HCT116 (cell line): ENCODE data around the gene PTGER4. TPM values are rescaled to one million over a fixed set of nuclear protein-coding genes. Genes with fewer than 3 reads are reported as not detected.

Experiments used
- ATAC-seq: fragments of 200-7000 bp; cut with Tn5 transposase; 2 replicates; pipeline ENCODE4 v1.9.1; 2020; ENCODE audit warnings: mild to moderate bottlenecking, moderate library complexity
- BruUV-seq: library from RNA; stranded (reverse); fragments of 400-500 nt; replicated peaks from 2 replicates; lab custom pipeline; 2021; lab: Mats Ljungman, UMichigan
- CTCF ChIA-PET: fragments of 300-600 bp; sonication (Branson Sonifier 250); formaldehyde crosslinking; loops from one replicate; lab custom pipeline; 2021; ENCODE audit warnings: antibody characterized with exemption; lab: Charles Lee
- POLR2A ChIA-PET: fragments of 300-600, 350-600 bp; sonication (Branson Sonifier 250); formaldehyde crosslinking; loops from one replicate; lab custom pipeline; 2021; ENCODE audit warnings: antibody characterized with exemption; lab: Charles Lee
- RAD21 ChIA-PET, 2 experiments: fragments of 300-600 bp; sonication (Branson Sonifier 250); formaldehyde crosslinking; loops; one replicate each; lab custom pipeline; 2023; ENCODE audit warnings: low total read pairs in 2 of 2; ENCODE audit not compliant: uncharacterized antibody in 2 of 2, unreplicated experiment in 2 of 2, low non-redundant PET in 1 of 2; lab: Charles Lee
- DNase-seq: peaks from one replicate; pipeline ENCODE4 v3.0.0-alpha.2; 2010; ENCODE audit warnings: low read depth, low spot score
- H2AFZ ChIP-seq: fragments of 200-600 bp; shearing (Covaris generic), sonication (generic); 2 replicates; pipeline ENCODE4 v1.6.1; 2017; ENCODE audit warnings: low read depth, mixed run types, mixed read lengths, antibody characterized with exemption, low read length; ENCODE audit not compliant: poor library complexity, severe bottlenecking
- H3K27ac ChIP-seq: 2 replicates; pipeline ENCODE4 v1.5.1; 2012; ENCODE audit warnings: low read depth, low read length
- H3K27me3 ChIP-seq: fragments of 200-600 bp; sonication (generic); 2 replicates; pipeline ENCODE4 v1.6.1; 2016; ENCODE audit warnings: mixed run types, low read length, mixed read lengths; ENCODE audit not compliant: insufficient read depth
- H3K36me3 ChIP-seq, 2 experiments: fragments of 200-500 bp in 1 of 2; fragments of 200-600 bp in 1 of 2; sonication (Bioruptor generic) in 1 of 2; sonication (generic) in 1 of 2; 2 replicates each; pipeline versions ENCODE4 v1.5.1 to v1.6.1; 2014 to 2016; ENCODE audit warnings: low read length in 2 of 2, inconsistent platforms in 1 of 2, mixed read lengths in 1 of 2, mixed run types in 1 of 2; ENCODE audit not compliant: insufficient read depth in 2 of 2, control insufficient read depth in 1 of 2
- H3K4me1 ChIP-seq, 2 experiments: fragments of 200-600 bp in 1 of 2; sonication (generic) in 1 of 2; 2 replicates each; pipeline versions ENCODE4 v1.5.1 to v1.6.1; 2012 to 2017; ENCODE audit warnings: low read length in 2 of 2, inconsistent platforms in 1 of 2, mild to moderate bottlenecking in 1 of 2, mixed read lengths in 1 of 2, mixed run types in 1 of 2, moderate library complexity in 1 of 2; ENCODE audit not compliant: insufficient read depth in 2 of 2, control insufficient read depth in 1 of 2
- H3K4me2 ChIP-seq: fragments of 200-600 bp; sonication (generic); 2 replicates; pipeline ENCODE4 v1.6.1; 2017; ENCODE audit warnings: mixed run types, low read length, mixed read lengths
- H3K4me3 ChIP-seq, 2 experiments: fragments of 200-600 bp in 1 of 2; sonication (generic) in 1 of 2; replicated peaks in 1 of 2; 2 replicates each; pipeline ENCODE4 v1.5.1; 2011 to 2016; ENCODE audit warnings: low read length in 2 of 2, control low read depth in 1 of 2, low read depth in 1 of 2, mild to moderate bottlenecking in 1 of 2, mixed read lengths in 1 of 2, mixed run types in 1 of 2
- H3K79me2 ChIP-seq: fragments of 200-600 bp; sonication (generic); 2 replicates; pipeline ENCODE4 v1.6.1; 2017; ENCODE audit warnings: mild to moderate bottlenecking, mixed run types, low read length, moderate library complexity, mixed read lengths; ENCODE audit not compliant: insufficient read depth
- H3K9ac ChIP-seq: fragments of 200-600 bp; sonication (generic); 2 replicates; pipeline ENCODE4 v1.6.1; 2016; ENCODE audit warnings: low read length, mixed read lengths
- H3K9me2 ChIP-seq: fragments of 200-600 bp; sonication (generic), shearing (Covaris generic); 2 replicates; pipeline ENCODE4 v1.6.1; 2017; ENCODE audit warnings: mixed run types, mild to moderate bottlenecking, moderate library complexity; ENCODE audit not compliant: insufficient read depth
- H3K9me3 ChIP-seq, 2 experiments: fragments of 200-500 bp in 1 of 2; fragments of 200-600 bp in 1 of 2; sonication (Bioruptor generic) in 1 of 2; sonication (generic) in 1 of 2; 2 replicates each; pipeline ENCODE4 v1.6.1; 2014 to 2017; ENCODE audit warnings: low read length in 2 of 2, mixed read lengths in 2 of 2, inconsistent platforms in 1 of 2, low read depth in 1 of 2, mild to moderate bottlenecking in 1 of 2, mixed run types in 1 of 2, moderate library complexity in 1 of 2; ENCODE audit not compliant: control insufficient read depth in 1 of 2, insufficient read depth in 1 of 2
- H4K20me1 ChIP-seq: fragments of 200-600 bp; sonication (generic), shearing (Covaris generic); 2 replicates; pipeline ENCODE4 v1.6.1; 2017; ENCODE audit warnings: mixed run types, mild to moderate bottlenecking, moderate library complexity; ENCODE audit not compliant: insufficient read depth
- CEBPB ChIP-seq: IDR thresholded peaks from 2 replicates; pipeline ENCODE4 v1.6.1; 2012; ENCODE audit warnings: low read depth
- JUND ChIP-seq: IDR thresholded peaks from 2 replicates; pipeline ENCODE4 v1.6.1; 2012
- POLR2A ChIP-seq: IDR thresholded peaks from 2 replicates; pipeline ENCODE4 v1.7.0; 2011; ENCODE audit warnings: borderline replicate concordance; ENCODE audit not compliant: insufficient read depth, insufficient read length; ENCODE audit errors: extremely low read depth
- RAD21 ChIP-seq: IDR thresholded peaks from 2 replicates; pipeline ENCODE4 v1.6.1; 2012; ENCODE audit warnings: low read depth, mild to moderate bottlenecking
- SP1 ChIP-seq: IDR thresholded peaks from 2 replicates; pipeline ENCODE4 v1.6.1; 2012; ENCODE audit warnings: low read depth
- SRF ChIP-seq: IDR thresholded peaks from 2 replicates; pipeline ENCODE4 v1.6.1; 2012; ENCODE audit warnings: low read depth
- ZFX ChIP-seq: fragments of 450-650 bp; IDR thresholded peaks from 2 replicates; pipeline ENCODE4 v1.6.1; 2017
- intact Hi-C: fragments of 100-400 bp; cut with micrococcal nuclease; formaldehyde crosslinking; loops from 2 replicates; pipeline ENCODE4 v1.10.0; 2022
- total RNA-seq: library from RNA; stranded (reverse); gene quantifications from one replicate; pipeline ENCODE4 v1.2.1, GENCODE V29; 2021; ENCODE audit not compliant: unreplicated experiment
- TF ChIP-seq, protein P1 (sequence below): IDR thresholded peaks from 2 replicates; pipeline ENCODE4 v1.6.1; 2012
- TF ChIP-seq, protein P2 (sequence below): IDR thresholded peaks from 2 replicates; pipeline ENCODE4 v1.6.1; 2012
- TF ChIP-seq, protein P3 (sequence below), 3 experiments: fragments of 200-600 bp in 1 of 3; sonication (generic) in 1 of 3; IDR thresholded peaks in 2 of 3; conservative IDR thresholded peaks in 1 of 3; 2 replicates each; pipeline ENCODE4 v1.5.1; 2012 to 2017; ENCODE audit warnings: low read depth in 2 of 3, low read length in 2 of 3, antibody characterized with exemption in 1 of 3, borderline replicate concordance in 1 of 3, control low read depth in 1 of 3, mild to moderate bottlenecking in 1 of 3, mixed read lengths in 1 of 3, mixed run types in 1 of 3, moderate library complexity in 1 of 3; ENCODE audit not compliant: insufficient read depth in 1 of 3
- TF ChIP-seq, protein P4 (sequence below): IDR thresholded peaks from 2 replicates; pipeline ENCODE4 v1.6.1; 2012; ENCODE audit warnings: low read depth
- TF ChIP-seq, protein P5 (sequence below): IDR thresholded peaks from 2 replicates; pipeline ENCODE4 v1.6.1; 2011; ENCODE audit warnings: mild to moderate bottlenecking, low read length, moderate library complexity; ENCODE audit not compliant: insufficient replicate concordance; ENCODE audit errors: extremely low read depth

PTGER4 gene
- total RNA-seq, 1 experiment from 2014 or later: 3.0 TPM

DNA sequence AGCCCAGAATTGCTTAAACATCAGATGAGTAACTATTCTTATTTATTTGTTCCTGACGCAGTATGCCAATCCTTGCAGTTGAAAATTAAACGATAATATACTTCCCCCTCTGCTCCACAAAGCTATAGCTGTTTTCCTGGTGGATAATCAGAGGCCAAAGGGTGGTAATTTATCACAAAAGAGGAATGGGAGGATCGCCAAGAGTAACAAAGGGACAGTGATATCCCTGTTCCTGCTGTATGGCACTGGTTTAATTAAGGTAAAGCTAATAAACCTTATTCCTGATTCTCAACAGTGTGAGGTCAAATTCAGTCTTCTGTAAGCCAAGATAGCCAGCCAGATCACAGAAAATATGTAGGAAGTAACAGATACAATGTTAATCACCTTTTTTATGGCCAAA is 33.4 kb upstream of the PTGER4 start:
- Histone ChIP-seq H4K20me1 (no peaks in the 10 kb centered on the region), H3K9me3 (no peaks in the 10 kb centered on the region), H3K27me3 (no peaks in the 10 kb centered on the region), H3K9me2 (no peaks in the 10 kb centered on the region), H2AFZ (no peak overlapping the region), H3K9ac (no peak overlapping the region), H3K4me3 (no peak overlapping the region), H3K4me1 (peaks cover 2 to 10% of the 10 kb centered on the region in 2 experiments; a peak in 3 of 4 replicates), H3K4me2 (no peak overlapping the region), H3K36me3 (no peaks in the 10 kb centered on the region), H3K79me2 (no peaks in the 10 kb centered on the region), H3K27ac (no peak overlapping the region)
- BruUV-seq: no TSS peak
- DNase-seq (no peak), ATAC-seq (no peak)
- TF ChIP-seq ZFX: no peak
- no peak for TF ChIP-seq POLR2A
- no peak for TF ChIP-seq RAD21
- TF ChIP-seq, protein P1, sequence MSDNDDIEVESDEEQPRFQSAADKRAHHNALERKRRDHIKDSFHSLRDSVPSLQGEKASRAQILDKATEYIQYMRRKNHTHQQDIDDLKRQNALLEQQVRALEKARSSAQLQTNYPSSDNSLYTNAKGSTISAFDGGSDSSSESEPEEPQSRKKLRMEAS: no peak
- TF ChIP-seq, protein P2, sequence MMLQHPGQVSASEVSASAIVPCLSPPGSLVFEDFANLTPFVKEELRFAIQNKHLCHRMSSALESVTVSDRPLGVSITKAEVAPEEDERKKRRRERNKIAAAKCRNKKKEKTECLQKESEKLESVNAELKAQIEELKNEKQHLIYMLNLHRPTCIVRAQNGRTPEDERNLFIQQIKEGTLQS: no peak
- TF ChIP-seq SP1: no peak
- TF ChIP-seq SRF: no peak
- no peak for TF ChIP-seq JUND
- TF ChIP-seq CEBPB: no peak
- TF ChIP-seq, protein P3, sequence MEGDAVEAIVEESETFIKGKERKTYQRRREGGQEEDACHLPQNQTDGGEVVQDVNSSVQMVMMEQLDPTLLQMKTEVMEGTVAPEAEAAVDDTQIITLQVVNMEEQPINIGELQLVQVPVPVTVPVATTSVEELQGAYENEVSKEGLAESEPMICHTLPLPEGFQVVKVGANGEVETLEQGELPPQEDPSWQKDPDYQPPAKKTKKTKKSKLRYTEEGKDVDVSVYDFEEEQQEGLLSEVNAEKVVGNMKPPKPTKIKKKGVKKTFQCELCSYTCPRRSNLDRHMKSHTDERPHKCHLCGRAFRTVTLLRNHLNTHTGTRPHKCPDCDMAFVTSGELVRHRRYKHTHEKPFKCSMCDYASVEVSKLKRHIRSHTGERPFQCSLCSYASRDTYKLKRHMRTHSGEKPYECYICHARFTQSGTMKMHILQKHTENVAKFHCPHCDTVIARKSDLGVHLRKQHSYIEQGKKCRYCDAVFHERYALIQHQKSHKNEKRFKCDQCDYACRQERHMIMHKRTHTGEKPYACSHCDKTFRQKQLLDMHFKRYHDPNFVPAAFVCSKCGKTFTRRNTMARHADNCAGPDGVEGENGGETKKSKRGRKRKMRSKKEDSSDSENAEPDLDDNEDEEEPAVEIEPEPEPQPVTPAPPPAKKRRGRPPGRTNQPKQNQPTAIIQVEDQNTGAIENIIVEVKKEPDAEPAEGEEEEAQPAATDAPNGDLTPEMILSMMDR (IDR thresholded peaks at IDR 0.05 in 2 of 3, conservative IDR thresholded peaks at IDR 0.05 in 1 of 3; ENCODE audit: borderline replicate concordance in 1 of 3, insufficient read depth in 1 of 3, low read depth in 2 of 3, low read length in 2 of 3): no peak
- TF ChIP-seq, protein P4, sequence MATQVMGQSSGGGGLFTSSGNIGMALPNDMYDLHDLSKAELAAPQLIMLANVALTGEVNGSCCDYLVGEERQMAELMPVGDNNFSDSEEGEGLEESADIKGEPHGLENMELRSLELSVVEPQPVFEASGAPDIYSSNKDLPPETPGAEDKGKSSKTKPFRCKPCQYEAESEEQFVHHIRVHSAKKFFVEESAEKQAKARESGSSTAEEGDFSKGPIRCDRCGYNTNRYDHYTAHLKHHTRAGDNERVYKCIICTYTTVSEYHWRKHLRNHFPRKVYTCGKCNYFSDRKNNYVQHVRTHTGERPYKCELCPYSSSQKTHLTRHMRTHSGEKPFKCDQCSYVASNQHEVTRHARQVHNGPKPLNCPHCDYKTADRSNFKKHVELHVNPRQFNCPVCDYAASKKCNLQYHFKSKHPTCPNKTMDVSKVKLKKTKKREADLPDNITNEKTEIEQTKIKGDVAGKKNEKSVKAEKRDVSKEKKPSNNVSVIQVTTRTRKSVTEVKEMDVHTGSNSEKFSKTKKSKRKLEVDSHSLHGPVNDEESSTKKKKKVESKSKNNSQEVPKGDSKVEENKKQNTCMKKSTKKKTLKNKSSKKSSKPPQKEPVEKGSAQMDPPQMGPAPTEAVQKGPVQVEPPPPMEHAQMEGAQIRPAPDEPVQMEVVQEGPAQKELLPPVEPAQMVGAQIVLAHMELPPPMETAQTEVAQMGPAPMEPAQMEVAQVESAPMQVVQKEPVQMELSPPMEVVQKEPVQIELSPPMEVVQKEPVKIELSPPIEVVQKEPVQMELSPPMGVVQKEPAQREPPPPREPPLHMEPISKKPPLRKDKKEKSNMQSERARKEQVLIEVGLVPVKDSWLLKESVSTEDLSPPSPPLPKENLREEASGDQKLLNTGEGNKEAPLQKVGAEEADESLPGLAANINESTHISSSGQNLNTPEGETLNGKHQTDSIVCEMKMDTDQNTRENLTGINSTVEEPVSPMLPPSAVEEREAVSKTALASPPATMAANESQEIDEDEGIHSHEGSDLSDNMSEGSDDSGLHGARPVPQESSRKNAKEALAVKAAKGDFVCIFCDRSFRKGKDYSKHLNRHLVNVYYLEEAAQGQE: no peak
- TF ChIP-seq, protein P5, sequence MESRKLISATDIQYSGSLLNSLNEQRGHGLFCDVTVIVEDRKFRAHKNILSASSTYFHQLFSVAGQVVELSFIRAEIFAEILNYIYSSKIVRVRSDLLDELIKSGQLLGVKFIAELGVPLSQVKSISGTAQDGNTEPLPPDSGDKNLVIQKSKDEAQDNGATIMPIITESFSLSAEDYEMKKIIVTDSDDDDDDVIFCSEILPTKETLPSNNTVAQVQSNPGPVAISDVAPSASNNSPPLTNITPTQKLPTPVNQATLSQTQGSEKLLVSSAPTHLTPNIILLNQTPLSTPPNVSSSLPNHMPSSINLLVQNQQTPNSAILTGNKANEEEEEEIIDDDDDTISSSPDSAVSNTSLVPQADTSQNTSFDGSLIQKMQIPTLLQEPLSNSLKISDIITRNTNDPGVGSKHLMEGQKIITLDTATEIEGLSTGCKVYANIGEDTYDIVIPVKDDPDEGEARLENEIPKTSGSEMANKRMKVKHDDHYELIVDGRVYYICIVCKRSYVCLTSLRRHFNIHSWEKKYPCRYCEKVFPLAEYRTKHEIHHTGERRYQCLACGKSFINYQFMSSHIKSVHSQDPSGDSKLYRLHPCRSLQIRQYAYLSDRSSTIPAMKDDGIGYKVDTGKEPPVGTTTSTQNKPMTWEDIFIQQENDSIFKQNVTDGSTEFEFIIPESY: no peak
- POLR2A ChIA-PET: no interaction called here
- intact Hi-C loops: no loop called here
- RAD21 ChIA-PET: no interaction called here
- CTCF ChIA-PET: no interaction called here
